GM12873 (cell line): Measurements from ENCODE around the gene LSS.

Experiments used
- TF ChIP-seq, protein P1 (sequence below): IDR thresholded peaks from 2 replicates; pipeline ENCODE4 v1.5.1; 2012; ENCODE audit warnings: low read depth, mild to moderate bottlenecking, moderate library complexity, low read length, control low read depth; ENCODE audit not compliant: insufficient read depth; ENCODE audit errors: missing control alignments

LSS gene

DNA sequence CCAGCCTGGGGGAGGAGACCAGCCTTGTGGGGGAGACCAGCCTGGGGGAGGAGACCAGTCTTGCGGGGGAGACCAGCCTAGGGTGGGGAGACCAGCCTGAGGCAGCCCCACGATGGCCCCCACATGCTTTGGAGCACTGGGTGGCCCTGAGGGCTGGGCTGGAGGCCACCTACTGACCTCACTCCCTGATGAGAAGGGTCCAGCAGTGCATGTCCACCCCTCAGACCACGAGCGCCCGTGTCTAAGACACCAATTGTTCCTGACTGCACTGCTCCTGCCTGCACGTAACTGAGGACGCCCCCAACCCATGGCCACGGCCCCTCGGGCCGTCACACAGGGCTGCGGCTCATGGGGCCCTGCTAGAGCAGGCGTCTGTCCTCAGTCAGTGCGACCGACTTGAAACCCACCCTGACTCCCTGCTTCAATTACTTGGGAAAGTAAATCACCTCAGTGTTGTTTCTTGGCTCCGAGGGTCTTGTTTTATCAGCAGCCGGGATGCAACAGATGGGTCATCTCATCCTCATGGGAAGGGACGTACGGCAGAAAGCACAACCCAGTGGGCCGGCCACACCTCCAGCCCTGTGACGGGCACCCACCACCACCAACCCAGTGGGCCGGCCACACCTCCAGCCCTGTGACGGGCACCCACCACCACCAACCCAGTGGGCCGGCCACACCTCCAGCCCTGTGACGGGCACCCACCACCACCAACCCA is 44.5 kb downstream of the LSS start, which contains the start of gene SPATC1L:
Gene SPATC1L, minus strand, starts transcription at position 550 of the 715 bp plus-strand sequence. CDS start 1,643 bp downstream, outside the sequence.
- TF ChIP-seq, protein P1, sequence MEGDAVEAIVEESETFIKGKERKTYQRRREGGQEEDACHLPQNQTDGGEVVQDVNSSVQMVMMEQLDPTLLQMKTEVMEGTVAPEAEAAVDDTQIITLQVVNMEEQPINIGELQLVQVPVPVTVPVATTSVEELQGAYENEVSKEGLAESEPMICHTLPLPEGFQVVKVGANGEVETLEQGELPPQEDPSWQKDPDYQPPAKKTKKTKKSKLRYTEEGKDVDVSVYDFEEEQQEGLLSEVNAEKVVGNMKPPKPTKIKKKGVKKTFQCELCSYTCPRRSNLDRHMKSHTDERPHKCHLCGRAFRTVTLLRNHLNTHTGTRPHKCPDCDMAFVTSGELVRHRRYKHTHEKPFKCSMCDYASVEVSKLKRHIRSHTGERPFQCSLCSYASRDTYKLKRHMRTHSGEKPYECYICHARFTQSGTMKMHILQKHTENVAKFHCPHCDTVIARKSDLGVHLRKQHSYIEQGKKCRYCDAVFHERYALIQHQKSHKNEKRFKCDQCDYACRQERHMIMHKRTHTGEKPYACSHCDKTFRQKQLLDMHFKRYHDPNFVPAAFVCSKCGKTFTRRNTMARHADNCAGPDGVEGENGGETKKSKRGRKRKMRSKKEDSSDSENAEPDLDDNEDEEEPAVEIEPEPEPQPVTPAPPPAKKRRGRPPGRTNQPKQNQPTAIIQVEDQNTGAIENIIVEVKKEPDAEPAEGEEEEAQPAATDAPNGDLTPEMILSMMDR = no peak

DNA sequence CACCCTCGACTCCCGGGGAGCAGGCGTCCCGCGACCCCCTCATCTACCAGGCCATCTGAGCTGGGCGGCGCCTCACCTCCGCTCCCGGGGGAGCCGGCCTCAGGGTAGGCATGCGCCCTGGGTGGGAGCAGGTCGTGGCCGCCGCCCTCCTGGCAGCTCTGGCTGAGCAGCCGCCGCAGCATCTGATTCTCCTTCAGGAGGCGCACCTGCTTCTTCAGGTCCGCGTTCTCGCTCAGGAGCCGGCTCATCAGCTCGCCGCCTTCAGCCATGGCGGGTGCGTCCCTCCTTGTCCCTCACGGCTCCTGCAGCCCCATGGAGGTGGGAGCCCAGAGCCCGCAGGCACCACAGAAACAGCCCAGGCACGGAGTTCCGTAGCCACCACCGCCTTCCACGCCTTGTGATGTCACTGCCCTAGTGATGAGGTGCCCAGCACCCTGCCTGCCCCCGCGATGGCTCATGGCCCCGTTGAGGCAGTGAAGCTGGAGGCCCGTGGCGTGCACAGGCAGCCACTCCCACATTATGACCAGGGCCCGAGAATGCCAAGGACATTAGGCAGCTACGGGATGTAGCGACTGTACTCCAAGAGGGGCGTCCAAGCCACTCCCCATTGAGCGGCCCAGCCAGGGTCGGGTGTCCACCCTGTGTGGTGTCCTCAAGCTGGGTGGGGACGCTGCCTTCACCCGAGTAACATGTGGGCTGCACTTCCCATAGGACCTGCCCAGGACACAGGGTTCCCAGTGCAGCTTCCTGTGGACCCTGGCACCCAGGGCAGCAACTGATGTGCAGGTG is 45.8 kb downstream of the LSS start:
- TF ChIP-seq, protein P1 = no peak

DNA sequence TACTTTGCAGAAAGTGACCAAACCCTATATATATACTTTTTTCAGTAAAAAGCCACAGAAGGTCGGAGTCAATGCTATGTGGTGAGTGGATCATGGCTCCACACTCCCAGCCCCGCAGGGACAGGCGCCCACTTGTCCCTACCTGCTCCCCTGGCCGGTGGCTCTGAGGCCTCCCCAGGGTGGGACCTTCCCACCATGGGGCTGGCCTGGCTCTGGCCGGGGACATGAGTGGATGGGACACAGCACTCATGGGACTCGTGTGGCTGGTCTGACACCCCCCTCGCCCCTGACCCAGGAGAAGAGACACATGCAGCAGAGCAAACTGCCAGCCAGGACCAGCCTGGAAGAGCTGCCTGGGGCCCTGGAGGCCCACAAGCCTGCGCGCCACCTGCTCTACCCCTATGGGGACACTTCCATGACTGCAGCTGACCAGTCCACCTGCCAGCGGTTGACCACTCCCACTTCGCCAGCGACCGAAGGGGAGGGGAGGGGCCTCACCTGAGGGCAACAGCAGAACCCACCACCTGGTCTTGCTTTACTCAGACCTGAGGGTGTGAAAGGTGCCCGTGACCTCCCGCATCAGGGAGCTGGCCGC is 46.5 kb downstream of the LSS start:
- TF ChIP-seq, protein P1 = no peak

DNA sequence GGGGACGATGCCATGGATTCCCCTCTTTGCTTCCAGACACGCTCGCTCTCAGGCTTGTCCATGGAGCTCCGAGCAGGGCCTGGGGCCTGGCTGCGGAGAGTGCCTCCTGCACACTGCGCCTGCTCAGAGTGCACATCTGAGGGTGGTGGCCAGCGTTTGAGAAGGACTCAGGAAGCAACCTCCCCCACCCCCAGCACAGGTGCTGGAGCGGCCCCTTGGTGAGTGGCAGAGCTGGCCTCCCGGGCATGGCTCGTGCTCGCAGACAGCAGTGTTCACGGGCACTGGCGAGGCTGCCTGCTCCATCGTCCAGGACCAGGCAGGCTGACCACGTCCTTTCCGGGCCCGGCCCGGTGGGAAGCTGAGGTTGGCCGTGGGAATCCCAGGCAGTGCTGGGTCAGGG is 47.1 kb downstream of the LSS start:
- TF ChIP-seq, protein P1 = no peak

DNA sequence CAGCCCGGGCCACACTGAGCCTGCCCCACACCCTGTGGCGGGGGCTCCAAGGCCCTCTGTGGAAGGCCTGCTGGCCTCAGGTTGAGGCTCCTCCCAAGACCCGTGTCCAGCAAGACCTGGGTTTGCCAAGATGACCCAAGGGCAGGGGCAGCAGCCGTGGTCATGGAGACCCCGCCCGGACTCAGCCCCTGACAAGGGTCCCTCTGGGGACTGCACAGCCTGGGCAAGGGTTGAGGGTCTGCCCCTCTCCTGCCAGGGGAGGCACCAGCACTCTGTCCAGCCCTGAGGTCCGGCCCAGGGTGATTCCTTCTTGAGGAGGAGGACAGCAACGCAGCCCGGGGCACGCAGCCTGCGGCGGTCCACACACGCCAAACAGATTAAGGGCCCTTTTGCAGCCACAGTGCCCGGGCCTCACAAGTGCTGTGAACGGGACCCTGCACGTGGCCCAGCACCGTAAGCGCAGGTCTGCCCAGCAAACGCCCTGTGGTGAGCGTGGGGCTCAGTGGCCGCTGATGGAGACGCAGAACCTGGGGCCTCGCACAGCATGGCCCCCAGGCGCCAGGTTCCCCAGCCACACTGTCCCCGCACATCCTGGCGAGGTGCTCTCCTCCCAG is 47.7 kb downstream of the LSS start:
- TF ChIP-seq, protein P1 = no peak

DNA sequence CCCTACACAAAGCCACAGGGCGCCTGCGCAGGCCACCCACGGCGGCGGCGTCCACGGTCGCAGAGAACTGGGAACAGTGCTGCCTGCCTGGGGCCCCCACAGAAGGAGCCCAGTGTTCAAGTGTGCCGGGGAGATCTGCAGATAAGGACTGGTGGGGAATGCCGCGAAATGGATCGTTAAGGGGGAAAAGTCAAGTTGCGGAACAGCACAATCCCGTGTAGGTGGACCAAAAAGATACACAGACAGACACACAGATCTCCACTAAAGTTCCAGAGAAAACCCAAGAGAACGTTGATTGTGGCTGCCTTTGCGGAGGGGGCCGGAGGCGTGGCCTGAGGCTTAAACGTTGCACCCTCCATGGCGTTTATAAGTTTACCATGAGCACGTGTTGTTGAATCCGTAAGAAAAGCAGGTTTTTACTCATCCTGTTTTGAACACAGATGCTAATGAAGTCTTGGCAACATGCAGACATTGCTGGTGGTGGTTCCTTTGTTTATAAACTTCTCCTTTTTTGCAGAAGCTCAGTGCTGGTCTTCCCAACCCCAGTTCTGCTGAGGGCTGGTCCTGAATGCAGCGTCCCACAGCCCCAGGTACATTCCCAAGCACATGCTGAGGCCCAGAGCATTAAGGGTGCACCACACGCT is 48.4 kb downstream of the LSS start:
- TF ChIP-seq, protein P1 = no peak
